ENCODE results near the gene FBXL5. TPM values are rescaled to one million over a fixed set of nuclear protein-coding genes. Genes with fewer than 3 reads are reported as not detected.

FBXL5 gene
- total RNA-seq, 1 experiment from 2014 or later, result 41.6 TPM

DNA sequence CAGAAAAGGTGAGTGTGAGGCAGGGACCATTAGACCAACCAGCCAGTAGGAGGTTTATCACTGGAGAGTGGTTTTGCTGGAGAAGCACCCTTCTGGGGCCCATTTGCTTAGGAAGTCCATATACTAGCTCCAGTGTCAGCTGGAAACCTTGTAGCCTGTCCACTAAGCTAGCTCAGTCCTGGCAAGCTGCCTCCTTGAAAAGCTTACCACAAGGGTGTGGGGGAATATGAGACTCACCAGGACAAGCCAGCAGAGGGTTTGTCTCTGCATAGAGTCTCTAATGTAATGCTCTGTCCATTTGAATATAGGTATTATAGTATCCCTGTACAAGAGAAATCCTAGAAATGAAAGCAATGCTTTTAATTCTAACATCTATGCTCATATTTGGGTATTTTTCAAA is 86.3 kb downstream of the FBXL5 start:
- DNase-seq (ENCODE audit: extremely low read depth, low read depth), result no peak

DNA sequence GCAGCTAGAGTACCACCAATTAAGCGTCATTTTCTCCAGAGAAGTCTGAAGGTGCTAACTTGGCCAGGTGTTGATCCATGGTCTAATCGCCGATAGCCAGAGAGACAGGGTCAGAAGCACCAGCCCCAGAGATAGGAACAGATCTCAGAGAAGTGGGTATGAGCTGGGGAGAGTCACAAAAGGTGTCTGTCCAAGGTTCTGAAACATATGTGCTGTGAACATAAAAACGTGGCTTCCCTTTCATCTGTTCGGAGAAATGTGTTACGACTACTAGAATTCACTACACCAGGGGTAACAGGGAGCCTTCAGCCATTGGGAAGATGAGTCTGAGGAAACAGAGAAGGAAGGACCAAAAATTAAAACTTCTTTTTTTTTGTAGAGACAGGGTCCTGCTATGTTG is 91.3 kb downstream of the FBXL5 start:
- no peak for DNase-seq (ENCODE audit: extremely low read depth, low read depth)

DNA sequence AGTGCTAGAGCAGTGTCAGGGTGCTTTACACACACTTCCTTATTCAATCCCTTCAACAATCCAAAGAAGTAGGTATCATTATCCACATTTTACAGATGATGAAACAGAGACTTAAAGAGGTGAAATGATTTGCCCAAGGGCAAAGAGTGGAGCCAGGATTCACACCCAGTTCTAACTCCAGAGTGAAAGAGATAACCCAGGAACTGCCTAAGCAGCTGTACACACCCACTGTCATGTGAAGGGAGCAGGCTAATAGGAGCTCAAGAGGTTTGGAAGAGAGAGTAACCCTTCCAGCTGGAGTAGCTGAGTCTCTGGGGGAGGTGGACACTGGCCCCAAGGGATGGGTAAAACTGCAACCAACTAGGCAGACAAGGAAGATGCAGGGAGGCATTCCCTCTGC is 92.5 kb downstream of the FBXL5 start:
- DNase-seq (ENCODE audit: extremely low read depth, low read depth), result peak; percentile 1

DNA sequence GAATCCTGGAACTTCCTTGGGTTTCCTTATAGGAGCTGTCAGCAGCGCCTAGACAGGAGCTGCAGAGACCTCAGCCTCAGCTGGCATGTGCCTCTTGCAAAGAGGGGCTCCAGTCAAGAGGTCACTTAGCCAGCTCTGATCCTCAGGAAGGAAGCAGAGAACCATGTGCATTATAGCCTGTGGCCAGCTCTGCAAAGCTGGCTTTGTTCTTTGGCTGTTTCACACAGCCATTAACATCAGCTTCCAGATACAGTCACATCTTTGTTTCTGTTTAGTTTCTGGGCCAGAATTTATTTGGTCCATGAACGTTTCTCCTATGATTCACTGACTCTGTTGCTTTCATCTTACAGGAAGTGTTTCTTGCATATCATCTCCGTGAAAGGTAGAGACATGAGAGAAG is 93.0 kb downstream of the FBXL5 start:
- no peak for DNase-seq (ENCODE audit: extremely low read depth, low read depth)

DNA sequence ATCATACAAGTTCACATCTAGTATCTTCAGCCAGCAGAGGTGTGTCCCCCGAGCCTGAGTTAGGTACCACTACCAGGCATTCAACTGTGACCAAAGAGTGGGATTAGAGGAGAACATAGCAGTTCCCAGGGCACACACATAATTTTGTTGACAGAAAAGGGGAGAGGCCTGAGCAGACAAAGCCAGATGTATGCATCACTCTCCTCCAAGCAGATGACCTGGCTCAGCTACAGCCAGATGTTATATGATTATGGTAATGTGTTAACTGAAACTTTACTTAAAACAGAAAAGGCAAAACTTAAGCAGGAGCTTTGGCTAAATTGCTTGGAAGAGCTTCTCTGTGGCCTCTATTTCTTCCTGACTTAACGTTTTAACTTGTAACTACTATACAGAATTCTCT is 96.6 kb downstream of the FBXL5 start:
- DNase-seq (ENCODE audit: extremely low read depth, low read depth), result no peak

DNA sequence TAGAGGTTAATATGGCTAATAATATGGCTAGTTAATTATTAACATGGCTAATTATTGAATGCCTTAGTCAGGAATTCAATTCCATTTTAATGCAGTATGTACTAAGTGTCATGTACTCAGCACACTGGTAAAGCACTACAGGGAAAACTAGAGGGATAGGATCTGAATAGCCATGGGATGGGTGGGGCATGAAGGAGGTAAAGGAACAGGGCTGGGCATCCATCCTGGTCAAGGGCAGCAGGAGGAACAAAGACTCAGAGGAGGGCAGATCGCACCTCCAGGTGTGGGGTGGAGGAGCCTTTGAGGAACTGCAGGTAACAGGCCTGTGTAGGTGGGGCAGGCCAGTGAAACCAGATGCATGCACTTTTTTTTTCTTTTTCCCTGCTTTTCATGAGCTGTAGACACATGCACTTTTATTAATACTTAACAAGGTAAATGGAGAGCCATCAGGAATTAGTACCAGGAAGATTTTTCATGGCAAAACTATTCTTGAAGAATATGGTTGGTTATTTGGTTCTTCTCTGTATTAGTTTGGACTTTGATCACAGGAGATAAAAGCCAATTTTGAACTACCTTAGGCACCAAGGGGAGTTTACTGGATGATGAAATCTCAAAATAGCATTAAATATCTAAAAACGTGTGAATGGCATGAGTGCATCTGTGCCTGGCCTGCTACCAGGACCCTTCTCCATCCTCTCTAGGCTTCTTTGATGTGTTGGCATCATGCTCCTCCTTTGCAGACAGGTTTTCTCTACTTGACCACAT is 97.2 kb downstream of the FBXL5 start:
- DNase-seq (ENCODE audit: extremely low read depth, low read depth), result no peak

DNA sequence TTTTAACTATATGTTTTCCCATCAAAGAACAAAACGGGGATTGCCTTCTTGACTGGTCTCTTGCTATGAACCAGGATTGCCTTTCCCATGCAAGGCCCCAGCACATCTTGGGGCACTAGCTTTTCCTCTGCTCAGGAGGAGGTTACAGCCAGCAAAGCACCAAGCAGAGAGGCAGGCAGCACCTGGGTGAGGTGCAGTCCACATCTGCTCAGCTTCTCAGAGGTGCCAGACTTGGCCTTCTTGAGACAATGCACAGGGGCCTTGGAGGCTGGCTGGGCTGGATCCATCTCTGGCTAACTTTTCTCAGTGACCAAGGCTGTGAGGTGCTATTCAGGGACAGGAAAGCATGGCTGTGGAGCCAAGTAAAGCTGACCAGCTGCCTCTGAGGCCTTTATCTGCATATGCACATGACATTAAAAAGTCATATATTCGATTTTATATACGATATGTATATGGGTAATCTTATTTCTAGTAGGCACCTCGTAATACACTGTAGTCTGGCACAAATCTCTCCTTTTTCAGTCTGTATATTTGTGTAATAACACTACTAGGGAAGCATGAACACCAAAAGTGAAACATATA is 98.6 kb downstream of the FBXL5 start:
- no peak for DNase-seq (ENCODE audit: extremely low read depth, low read depth)

Other genes with a start within 250 kb of the FBXL5 start
- not detected in 2 replicates for gene C1QTNF7, start 227.3 kb downstream of the FBXL5 start, total RNA-seq (2014; rRNA removed; shearing (Covaris generic))
- gene CC2D2A, start 185.5 kb downstream of the FBXL5 start, total RNA-seq (2014; rRNA removed; shearing (Covaris generic)), result 12.2 and 14.2 TPM in 2 replicates
- 50.1 and 57.2 TPM in 2 replicates for gene FAM200B, start 26.5 kb upstream of the FBXL5 start, total RNA-seq (2014; rRNA removed; shearing (Covaris generic))
- 10.2 and 11.1 TPM in 2 replicates for gene BST1, start 47.7 kb upstream of the FBXL5 start, total RNA-seq (2014; rRNA removed; shearing (Covaris generic))
- gene CD38, start 123.0 kb upstream of the FBXL5 start, total RNA-seq (2014; rRNA removed; shearing (Covaris generic)), result 0.02 TPM in 1 of 2 replicates, not detected in the other

Data from NCI-H460 (cell line).